Measurements from ENCODE around the gene NUMBL. TPM values are rescaled to one million over a fixed set of nuclear protein-coding genes. Genes with fewer than 3 reads are reported as not detected.
A peak's percentile ranks its signal among the peaks of the same experiment; 100 is the strongest.

The NUMBL gene
- total RNA-seq, 1 donor from 2014 or later, result 17.7 TPM

DNA sequence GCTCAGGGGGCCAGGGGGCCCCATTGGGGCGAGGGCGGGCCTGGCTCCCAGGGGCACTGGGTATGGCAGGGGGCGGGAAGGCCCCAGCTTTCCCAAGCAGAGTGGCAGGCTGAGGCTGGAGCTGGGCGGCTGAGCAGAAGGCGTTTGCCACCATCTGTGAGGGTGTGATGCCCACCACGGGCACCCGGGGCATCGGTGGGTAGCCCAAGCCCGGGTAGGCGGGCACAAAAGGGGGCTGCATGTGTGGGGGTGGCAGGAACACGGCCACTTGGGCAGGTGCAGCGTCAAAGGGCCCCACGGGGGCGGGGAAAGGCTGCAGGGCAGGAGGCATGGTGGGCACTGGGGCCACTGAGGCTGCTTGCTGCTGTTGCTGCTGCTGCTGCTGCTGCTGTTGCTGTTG lies 22.8 kb downstream of the NUMBL start:
- ATAC-seq (no peak), DNase-seq (no peak)
- Histone ChIP-seq H3K27me3 (ENCODE audit: low read depth) (no peaks in the 10 kb centered on the region), H3K4me1 (peaks cover 8% of the 10 kb centered on the region), H3K36me3 (peaks cover 52% of the 10 kb centered on the region), H3K4me3 (no peak overlapping the region), H3K27ac (no peak overlapping the region), H3K9me3 (no peaks in the 10 kb centered on the region)
- TF ChIP-seq, protein P1, sequence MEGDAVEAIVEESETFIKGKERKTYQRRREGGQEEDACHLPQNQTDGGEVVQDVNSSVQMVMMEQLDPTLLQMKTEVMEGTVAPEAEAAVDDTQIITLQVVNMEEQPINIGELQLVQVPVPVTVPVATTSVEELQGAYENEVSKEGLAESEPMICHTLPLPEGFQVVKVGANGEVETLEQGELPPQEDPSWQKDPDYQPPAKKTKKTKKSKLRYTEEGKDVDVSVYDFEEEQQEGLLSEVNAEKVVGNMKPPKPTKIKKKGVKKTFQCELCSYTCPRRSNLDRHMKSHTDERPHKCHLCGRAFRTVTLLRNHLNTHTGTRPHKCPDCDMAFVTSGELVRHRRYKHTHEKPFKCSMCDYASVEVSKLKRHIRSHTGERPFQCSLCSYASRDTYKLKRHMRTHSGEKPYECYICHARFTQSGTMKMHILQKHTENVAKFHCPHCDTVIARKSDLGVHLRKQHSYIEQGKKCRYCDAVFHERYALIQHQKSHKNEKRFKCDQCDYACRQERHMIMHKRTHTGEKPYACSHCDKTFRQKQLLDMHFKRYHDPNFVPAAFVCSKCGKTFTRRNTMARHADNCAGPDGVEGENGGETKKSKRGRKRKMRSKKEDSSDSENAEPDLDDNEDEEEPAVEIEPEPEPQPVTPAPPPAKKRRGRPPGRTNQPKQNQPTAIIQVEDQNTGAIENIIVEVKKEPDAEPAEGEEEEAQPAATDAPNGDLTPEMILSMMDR (IDR thresholded peaks at IDR 0.05), result no peak
- intact Hi-C loops (cut with DNase I), result no loop called here

DNA sequence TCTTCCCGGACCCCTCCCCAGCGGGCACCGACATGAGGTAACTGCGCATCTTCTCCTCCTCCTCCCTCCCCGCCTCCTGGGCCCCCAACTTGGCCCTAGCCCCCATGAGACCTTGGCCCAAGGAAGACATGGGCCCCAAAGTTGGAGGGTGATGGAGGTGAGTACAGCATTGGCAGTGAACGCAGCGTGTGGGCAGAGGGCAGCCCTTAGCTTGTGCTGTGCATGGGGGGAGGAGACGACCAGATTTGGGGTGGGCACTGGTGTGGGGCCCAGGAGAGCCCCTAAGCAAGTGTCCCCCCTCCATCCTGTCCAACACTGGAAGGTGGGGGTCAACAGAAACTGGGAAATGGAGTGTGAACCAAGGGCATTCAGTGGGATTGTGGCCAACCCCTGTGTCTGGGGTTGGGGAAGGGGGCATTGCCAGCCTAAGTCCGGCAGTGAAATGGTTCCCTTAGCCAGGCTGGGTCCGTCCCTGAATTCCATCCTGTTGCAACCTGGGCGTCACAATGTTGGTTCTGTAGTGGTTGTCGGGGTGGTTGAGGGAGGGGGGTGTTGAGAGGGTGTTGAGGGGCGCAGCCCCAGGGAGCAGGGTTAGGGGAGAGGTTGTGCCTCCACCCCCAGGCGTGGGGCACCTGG lies 23.5 kb downstream of the NUMBL start:
- H3K27ac ChIP-seq, result no peak overlapping the region
- H3K9me3 ChIP-seq, result no peaks in the 10 kb centered on the region
- ATAC-seq (no peak), DNase-seq (no peak)
- no peak overlapping the region for H3K4me3 ChIP-seq
- H3K27me3 ChIP-seq (ENCODE audit: low read depth), result no peaks in the 10 kb centered on the region
- intact Hi-C loops (cut with DNase I), result no loop called here
- H3K36me3 ChIP-seq, result peaks cover 46% of the 10 kb centered on the region
- peaks cover 8% of the 10 kb centered on the region for H3K4me1 ChIP-seq
- TF ChIP-seq, protein P1 (IDR thresholded peaks at IDR 0.05), result no peak

DNA sequence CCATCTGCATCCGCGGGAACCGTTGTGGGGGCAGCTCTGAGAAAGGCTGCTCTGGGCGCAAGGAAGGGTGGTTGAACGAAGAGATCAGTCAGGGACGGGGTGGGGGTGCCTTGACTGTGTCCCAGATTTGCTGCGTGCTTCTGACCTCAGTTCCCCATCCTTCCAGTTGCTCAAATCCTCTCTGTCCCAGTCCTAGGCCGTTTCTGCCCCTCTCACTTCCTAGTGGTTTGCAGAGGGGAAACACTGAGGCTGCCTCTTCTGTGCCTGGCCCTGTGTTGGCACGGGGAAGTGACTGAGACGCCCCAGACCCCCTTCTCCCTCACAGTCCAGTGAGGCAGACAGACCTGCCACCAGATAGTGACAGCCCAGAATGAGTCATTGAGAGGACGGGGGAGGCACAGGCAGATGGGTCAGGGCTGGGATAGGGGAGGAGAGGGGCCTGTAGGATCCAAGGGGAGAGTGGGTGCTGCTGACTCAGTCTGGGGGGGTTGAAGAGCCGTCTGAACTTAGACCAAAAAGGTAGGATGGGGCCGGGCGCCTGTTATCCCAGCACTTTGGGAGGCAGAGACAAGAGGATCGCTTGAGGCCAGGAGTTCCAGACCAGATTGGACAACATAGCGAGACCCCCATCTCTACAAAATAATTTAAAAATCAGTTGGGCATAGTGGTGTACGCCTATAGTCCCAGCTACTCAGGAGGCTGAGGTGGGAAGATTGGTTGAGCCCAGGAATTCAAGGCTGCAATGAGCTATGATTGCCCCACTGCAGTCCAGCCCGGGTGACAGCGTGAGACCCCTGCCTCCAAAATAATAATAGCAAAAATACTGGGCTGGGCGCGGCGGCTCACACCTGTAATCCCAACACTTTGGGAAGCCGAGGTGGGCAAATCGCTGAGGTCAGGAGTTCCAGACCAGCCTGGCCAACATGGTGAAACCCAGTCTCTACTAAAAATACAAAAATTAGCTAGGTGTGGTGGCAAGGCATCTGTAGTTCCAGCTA lies 26.5 kb downstream of the NUMBL start:
- intact Hi-C loops (cut with DNase I), result no loop called here
- DNase-seq (no peak), ATAC-seq (no peak)
- no peaks in the 10 kb centered on the region for H3K9me3 ChIP-seq
- peak overlapping the region; percentile 76 for H3K4me3 ChIP-seq
- H3K27ac ChIP-seq, result peak overlapping the region; percentile 85
- peaks cover 8% of the 10 kb centered on the region for H3K4me1 ChIP-seq
- no peaks in the 10 kb centered on the region for H3K27me3 ChIP-seq (ENCODE audit: low read depth)
- H3K36me3 ChIP-seq, result peaks cover 16% of the 10 kb centered on the region
- TF ChIP-seq, protein P1 (IDR thresholded peaks at IDR 0.05), result no peak

DNA sequence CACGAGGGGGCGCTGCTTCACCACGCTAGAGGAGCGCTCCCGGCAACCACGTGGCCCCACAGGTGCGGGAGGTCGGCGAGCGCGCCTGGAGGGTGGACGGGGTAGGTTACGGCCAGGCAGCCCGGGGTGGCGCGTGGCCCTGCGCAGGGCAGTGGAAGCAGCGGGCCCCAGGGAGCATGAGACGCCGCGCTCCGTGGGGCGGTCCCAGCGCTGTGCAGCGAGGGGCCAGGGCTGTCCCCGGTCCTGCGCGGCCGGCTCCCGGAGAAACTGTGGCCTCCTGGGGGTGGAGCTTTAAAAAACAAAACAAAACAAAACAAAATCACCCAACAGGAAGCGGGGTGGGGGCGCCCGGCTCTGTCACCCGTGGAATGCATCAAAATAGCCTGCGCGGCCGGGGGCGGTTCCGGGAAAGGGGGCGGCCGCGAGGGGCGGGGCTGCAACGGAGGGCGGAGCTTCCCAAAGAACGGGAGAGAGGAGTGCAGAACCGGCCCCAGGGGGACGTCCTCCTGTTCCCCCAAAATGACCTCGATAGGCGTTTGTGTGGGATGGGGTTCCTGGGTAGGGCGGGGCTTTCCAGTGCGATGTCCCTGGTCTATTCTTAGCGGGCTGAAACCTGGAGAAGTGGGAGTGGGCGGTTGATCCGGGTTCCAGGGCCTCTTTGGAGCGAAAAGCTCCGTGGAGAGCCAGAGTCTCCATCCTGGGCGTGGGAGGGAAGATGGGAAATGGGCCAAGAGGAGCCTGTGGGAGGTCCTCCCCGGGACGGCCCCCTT lies 27.3 kb downstream of the NUMBL start:
- peaks cover 8% of the 10 kb centered on the region for H3K36me3 ChIP-seq
- no peaks in the 10 kb centered on the region for H3K9me3 ChIP-seq
- H3K27me3 ChIP-seq (ENCODE audit: low read depth), result no peaks in the 10 kb centered on the region
- peaks cover 8% of the 10 kb centered on the region for H3K4me1 ChIP-seq
- TF ChIP-seq, protein P1 (IDR thresholded peaks at IDR 0.05), result peak; percentile 98
- peak overlapping the region; percentile 76 for H3K4me3 ChIP-seq
- DNase-seq (peak; percentile 93), ATAC-seq (peak; percentile 93 to 95)
- intact Hi-C loops (cut with DNase I), result no loop called here
- peak overlapping the region; percentile 85 for H3K27ac ChIP-seq

DNA sequence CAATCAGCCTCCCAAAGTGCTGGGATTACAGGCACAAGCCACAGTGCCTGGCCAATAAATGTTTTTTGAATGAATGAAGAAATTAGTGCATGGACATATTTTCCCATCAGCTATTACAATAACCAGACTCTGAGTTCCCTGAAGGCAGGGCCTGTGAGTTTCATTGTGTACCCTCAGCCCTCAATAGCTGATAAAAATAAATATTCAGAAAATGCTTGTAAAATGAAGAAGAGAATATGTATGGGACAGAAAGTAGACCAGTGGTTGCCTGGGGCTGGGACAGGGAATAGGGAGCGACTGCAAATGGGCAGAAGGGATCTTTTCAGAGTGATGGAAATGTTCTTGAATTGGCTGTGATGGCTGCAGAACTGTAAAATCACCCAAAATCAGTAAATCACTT lies 28.8 kb downstream of the NUMBL start:
- no peak for ATAC-seq
- Histone ChIP-seq H3K9me3 (no peaks in the 10 kb centered on the region), H3K4me1 (peaks cover 8% of the 10 kb centered on the region), H3K36me3 (no peaks in the 10 kb centered on the region), H3K27ac (no peak overlapping the region), H3K27me3 (ENCODE audit: low read depth) (no peaks in the 10 kb centered on the region), H3K4me3 (no peak overlapping the region)
- DNase-seq, result no peak
- intact Hi-C loops (cut with DNase I), result no loop called here
- TF ChIP-seq, protein P1 (IDR thresholded peaks at IDR 0.05), result no peak

Data from lower lobe of right lung (tissue), 2 donors.